GM19238 (cell line): Measurements from ENCODE around the gene PLEKHB2.
"Not testable (repeated sequence)": the region's sequence is repeated elsewhere in the genome, so short reads cannot be mapped to it uniquely, and the experiment has no call there.

ENCODE experiments used
- DNase-seq: peaks from one replicate; pipeline ENCODE4 v3.0.0; 2011; ENCODE audit warnings: low spot score; ENCODE audit not compliant: insufficient read length

Gene PLEKHB2

DNA sequence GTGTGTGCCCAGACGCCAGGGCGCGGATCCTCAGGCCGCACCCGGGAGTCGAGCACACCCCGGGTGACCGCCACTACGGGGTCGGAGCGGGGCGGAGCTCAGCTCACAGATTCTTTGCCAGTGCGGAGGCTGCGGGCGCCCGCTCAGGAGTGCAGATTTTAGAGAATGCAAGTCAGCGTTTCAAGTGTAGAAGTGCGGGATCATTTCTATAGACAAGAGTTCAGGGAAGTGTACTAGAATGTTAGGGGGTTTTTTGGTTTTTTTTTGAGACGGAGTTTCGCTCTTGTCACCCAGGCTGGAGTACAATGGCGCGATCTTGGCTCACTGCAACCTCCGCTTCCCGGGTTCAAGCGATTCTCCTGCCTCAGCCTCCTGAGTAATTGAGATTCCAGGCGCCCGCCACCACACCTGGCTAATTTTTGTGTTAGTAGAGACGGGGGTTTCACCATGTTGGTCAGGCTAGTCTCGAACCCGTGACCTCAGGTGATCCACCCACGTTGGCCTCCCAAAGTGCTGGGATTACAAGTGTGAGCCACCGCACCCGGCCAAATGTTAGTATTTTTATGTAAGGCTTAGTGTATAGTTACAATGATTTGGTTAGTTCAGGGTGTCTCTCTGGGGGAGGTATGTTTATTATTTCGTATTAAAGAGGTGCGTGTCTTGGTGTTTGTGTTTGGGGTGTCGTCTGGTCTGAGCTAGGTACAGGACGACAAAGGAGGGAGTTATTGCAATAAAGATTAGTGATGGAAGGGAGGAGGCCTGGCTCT is 11.3 kb upstream of the PLEKHB2 start:
- no peak for DNase-seq

DNA sequence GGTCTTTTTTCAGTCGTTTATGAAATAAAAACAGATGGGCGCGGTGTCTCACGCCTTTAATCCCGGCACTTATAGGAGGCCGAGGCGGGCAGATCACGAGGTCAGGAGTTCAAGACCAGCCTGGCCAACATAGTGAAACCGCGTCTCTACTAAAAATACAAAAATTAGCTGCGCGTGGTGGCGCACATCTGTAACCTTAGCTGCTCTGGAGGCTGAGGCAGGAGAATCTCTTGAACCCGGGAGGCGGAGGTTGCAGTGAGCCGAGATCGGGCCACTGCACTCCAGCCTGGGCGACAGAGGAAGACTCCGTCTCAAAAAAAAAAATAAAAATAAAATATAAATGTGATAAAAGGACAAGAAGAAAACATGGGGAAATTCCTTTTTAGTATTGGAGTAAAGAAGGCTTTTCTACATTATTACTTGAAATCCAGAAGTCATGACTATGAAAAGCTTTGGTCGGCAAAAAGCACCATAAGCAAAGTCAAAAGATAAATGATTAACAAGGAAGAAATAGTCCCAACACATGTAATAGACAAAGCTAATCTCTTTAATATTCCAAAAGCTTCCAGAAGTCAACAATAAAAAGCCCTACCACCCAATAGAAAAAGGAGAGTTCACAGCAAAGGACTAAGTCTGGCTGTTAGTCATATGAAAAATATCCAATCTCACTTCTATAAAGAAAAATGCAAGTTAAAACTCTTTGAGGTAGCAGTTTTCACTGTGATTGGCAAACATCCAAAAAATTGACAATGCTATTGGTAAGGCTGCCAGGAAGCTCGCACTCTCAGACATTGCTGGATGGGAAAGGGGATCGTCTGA is 10.5 kb upstream of the PLEKHB2 start:
- DNase-seq = no peak

DNA sequence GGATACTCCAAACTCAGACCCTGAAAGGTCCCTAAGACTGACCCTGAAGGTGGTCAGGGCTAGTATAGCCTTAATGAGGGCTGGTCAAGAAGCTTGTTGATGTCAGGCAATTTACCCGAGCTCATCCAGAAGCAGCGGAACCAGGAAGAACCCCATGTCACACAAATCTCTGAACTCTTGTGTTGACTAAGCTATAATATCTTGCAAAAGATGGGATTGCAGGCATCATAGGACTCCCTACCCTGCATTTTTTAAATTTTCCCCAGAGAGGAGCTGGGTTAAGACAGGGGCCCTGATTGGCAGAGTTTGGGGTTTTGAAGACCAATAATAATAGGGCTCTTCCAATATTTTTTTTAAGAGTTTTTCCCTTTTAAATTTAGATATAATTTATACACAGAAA is 2.0 kb upstream of the PLEKHB2 start:
- DNase-seq = no peak

DNA sequence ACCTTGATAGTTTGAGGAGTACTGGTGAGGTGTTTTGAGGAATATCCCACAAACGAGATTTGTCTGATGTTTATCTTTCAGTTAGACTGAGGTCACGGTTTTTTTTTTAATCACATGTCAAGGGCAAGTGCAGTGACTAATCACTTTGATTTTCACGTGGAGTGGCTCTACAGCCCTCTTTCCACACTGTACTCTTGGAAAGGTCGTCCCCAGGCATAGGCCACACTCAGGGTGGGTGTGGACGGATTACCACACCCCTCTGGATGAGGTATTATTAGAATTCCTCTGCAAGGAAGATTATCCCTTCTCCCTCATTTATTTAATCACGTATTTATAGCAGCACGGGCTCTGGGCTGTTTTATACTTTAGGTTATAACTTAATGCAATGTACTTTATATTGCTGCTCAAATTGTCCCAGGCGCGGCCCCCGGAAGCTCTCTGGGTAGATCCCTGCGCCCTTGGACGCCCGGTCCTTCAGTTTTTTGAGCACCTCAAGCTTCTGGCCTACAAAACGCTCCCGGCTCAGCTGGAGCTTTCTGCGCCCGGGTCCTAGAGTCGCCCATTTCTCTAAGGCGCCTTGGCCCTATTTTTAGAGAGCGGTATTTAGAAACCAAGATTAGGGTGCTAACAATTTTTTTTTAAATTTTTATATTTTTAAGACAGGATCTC is 515 bp upstream of the PLEKHB2 start:
- DNase-seq = peak; percentile 69

DNA sequence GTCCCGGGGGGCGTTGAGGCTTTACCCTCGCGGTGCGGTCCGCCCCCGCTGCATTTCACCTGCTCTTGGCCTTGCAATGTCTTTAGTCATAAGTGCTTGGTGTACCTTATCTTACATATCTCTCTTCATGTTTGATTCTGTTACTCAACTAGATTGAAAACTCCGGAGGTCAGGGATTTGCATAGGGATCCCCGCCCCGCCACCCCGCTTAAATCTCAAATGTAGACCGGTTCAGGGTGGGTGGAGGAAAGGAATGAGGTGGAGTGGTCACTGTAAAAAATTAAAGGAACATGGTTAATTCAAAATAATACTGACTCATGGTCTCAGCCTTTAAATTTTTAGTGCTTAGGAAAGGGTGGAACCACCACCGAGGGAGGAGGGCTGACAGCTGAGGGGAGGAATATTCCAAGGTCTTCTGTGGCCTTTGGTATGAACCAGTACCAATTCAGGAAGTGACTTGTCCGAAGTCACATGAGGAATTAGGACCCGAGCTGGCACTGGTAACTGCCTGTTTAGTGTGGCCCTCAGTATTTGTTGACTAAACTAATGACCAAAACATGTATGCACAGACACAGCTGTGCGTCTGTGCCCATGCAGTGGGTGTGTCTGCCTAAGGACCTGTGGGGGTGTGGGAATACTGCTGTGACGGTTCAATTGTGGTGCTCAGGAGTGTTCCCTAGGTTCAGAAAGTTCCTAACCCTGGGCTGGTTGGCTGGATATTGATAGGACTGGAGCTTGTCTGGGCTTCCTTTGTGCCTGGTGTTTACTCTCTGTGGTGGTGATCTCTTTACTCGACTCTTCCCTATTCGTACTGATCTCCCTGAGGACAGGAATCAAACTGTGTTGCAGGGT is 1.0 kb downstream of the PLEKHB2 start:
- peak; percentile 22 for DNase-seq

DNA sequence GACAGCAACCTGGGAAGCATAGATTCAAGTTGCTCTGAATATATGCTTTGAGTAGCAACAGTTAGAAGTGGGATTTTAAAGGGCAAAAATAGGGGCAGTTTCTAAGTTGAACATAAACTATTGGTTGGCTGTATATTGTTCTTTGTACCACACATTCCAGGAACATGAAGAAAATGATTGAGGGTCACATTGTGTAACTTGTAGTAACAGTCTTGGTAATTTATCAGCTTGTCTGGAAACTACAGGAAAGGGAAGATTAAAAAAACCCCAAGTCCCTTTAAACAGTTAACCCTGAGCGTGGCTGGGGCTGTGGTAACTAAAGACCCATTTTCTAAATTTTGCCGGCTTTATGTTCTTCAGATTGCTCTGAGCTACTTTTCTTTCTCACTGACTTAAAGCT is 7.4 kb downstream of the PLEKHB2 start:
- no peak for DNase-seq

DNA sequence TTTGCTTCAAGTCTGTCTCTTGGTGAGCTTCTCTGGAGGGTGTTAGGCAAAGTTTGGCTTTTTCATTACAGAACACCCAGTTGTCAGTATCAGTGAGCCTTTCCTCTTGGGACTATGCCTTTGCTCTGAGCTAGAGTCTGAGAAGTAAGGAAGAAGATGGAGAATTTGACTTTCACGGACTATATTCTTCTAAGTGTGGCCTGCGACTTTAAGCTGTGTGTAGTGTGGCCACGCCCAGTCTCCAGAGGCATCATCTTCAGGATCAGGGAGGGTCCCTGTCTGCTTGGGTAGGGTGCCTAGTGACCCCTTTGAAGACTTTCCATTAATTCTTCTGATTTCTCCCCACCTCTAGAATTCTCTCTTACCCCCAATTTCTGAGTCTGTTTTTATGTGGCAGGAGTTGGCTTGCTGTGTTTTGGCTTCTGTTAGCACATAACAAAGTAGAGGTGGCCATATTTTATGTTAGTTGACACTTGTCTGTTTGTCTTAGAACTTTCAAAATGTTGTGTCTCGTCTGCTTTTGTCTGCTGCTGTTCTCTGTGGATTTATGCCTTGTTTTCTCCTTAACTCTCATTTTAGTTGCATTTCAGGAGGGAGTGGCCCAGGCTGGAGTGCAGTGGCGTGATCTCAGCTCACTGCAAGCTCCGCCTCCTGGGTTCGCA is 8.6 kb downstream of the PLEKHB2 start:
- DNase-seq = no peak

DNA sequence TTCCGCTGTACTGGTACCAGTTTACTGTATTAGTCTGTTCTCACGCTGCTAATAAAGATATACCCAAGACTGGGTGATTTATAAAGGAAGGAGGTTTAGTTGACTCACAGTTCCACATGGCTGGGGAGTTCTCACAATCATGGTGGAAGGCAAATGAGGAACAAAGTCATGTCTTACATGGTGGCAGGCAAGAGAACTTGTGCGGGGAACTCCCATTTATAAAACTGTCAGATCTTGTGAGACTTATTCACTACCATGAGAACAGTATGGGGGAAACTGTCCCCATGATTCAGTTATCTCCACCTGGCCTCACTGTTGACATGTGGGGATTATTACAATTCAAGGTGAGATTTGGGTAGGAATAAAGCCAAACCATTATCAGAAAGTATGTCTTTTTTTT is 9.8 kb downstream of the PLEKHB2 start:
- not testable (repeated sequence) for DNase-seq

DNA sequence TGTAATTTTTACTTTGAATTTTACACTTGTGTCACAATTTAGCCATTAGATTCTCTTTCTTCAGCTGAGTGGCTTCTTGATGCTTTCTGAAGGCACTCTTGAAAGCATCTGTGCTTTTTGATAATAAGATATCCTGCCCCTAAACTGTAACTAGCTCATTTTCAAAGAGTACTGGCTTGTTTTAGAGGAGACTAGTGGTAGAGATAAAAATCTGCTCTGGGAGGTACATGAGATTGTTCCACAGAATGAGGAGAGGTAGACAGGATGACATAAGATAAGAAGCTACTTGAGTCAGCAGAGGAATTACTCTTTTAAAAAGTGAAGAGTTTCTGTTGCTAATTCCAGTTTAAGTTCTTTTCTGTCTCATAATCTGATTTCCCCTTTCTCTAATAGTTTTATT is 10.6 kb downstream of the PLEKHB2 start:
- DNase-seq = no peak

DNA sequence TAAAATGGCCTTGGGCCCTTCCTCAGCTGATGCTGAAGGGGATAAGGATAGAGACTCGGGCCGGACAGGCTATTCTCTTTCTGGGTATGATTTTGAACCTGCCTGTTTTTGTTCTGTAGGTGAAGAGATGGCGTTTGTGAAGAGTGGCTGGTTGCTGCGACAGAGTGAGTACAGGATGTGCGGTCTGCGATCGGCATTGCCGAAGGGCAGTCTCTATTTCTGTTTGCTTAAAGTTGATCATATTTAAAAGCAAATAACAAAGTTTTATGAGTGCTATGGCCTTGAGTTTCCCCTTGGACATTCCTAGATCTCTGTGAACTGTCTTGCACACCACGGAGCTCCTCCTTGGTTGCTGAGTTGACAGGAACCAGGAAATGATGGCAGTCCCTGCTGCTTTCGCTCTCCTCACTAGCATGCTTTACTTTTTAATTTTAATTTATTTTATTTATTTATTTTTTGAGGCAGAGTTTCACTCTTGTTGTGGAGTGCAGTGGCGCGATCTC is 15.7 kb downstream of the PLEKHB2 start:
- DNase-seq = no peak

DNA sequence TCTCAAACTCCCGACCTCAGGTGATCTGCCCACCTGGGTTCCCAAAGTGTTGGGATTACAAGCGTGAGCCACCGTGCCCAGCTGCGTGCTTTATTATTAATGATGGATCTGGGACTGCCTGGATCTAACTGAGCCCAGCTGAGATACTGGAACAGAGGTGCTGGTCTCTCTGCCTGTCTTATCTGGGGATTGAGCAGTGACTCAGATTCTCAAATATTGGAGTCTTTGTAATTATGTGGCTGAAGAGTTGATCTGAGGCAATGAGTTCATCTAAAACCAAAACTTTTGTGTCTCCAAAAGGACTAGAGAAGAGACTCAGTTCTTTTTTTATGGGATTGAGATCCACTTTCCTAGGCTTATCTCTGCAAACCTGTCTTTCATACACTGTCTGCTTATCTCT is 16.3 kb downstream of the PLEKHB2 start:
- no peak for DNase-seq

DNA sequence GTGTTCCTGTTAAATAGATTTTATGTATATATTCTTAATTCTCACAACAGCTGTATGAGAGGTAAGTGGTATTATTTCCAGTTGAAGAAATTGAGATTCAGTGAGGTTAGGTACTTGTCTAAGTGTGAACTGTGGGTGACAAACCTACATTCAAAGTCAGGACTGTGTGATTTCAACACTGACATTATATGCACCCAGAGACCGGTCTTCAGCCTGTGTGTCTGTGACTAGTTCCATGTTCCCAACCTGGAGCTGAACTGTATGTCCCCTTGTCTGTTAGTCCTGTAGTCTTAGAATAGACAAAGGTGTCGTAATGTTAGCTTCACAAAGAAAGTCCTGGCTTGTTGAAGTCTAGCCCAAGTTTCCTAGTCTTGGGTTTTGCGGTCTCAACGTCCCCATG is 17.4 kb downstream of the PLEKHB2 start:
- no peak for DNase-seq

DNA sequence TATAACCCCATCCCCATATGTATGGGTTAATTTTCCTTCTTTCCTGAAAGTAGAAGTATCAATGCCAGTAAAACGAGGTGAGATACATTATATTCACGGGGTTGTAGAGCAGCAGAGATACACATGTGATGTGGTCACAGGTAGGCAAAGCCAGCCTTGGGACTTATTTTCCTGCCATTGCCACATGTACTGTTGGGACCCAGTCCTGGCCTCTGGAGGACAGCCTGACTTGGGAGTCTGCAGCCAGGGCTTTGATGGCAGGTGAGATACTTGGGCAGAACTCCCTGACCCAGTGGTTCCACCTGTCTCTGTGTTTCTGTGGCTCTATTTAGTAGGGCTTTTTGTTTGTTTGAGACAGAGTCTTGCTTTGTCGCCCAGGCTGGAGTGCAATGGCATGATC is 18.1 kb downstream of the PLEKHB2 start:
- no peak for DNase-seq

DNA sequence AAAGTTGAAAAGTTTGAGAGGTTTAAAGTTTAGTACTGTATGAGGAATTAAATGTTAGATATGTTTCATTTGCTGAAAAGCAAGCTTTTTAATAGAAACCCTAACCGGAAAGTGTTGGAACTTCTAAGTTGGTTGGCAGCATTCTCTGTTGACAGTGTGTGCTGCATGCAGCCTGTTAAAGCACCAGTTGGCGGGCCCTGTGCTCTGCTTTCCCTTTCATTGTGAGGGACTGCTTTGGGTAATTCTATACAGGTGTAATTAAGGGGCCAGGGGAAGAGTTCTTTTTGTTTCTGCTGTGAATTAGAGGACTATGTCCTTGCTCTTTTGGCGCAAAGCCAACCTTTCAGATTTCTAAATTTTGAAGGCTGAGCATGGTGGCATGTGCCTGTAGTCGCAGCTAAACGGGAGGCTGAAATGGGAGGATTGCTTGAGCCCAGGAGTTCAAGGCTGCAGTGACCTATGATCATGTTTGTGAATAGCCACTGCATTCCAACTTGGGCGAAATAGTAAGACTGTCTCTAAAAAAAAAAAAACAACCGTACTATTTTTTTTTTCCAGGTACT is 20.1 kb downstream of the PLEKHB2 start:
- DNase-seq = no peak

DNA sequence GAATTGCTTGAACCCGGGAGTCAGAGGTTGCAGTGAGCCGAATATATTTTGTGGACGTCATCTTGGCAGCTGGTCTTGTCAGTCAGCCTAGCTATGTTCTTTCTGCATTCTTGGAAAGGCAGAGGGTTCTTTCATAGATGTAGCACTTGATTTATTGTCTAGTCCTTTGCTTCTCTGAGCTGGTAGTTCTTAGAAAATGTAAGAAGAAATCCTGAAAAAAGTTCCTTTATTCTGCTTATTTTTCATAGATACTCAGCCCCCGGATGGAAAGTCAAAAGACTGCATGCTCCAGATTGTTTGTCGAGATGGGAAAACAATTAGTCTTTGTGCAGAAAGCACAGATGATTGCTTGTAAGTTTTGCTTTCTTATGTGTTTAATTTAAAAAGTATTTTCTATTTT is 21.3 kb downstream of the PLEKHB2 start:
- DNase-seq = no peak

DNA sequence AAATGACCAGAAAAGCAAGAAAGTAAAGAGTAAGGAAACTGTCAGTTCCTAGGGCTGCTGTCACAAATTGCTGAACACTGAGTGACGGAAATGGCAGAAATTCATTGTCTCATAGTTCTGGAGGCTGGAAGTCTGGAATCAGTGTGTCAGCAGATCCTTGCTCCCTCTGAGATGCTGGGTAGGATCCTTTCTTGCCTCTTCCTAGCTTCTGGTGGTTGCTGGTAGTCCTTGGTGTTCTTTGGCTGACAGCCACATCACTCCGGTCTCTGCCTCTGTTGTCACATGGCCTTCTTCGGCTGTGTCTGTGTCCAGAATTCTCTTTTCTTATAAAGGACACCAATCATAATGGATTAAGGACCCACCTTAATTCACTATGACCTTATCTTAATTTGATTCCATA is 21.9 kb downstream of the PLEKHB2 start:
- no peak for DNase-seq

DNA sequence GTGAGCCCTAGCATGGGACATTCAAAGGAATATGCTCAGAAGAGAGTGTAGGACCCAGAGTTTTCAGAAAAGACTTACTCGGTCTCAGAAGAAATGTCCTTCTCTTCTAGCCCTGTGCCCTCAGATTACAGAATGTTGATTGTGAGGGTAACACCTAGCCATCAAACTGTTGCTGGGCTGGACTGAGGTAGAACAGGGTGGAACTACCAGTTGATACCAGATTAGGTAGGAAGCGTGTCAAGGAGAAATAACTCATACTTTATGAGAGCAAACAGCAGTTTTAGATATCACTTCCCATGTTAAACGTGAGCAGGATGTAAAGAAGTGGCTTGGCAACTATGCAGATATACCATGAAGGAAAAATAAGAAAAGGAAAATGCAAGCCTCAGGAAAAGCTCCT is 22.8 kb downstream of the PLEKHB2 start:
- no peak for DNase-seq

DNA sequence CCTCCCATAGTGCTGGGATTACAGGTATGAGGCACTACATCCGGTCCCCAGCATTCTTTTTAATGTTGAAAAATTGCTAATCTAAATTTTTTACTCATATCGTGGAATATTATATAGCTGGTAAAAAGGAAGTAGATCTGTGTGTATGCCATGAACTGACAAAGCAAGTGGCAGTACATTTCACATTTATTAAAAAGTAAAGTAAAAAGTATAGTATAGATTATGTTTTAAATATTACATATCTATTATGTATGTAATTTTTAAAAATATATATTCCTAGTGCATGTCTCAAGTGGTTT is 25.1 kb downstream of the PLEKHB2 start:
- no peak for DNase-seq

DNA sequence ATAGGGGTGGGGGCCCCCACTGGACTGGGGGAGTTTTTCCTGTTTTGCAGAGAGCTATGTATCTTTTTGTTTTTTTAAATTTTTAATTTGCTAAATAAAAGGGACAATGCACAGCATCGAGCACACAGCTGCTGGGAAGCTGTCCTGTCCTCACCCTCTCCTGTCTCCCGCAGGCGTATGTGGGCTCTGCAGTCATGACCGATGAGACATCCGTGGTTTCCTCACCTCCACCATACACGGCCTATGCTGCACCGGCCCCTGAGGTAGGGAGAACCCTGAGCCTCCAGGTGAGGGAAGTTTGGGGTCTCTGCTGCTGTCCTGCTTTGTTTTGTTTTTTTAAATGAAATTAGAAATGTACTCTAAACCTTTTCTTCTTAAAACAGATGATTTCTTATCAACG is 27.6 kb downstream of the PLEKHB2 start:
- DNase-seq = no peak

DNA sequence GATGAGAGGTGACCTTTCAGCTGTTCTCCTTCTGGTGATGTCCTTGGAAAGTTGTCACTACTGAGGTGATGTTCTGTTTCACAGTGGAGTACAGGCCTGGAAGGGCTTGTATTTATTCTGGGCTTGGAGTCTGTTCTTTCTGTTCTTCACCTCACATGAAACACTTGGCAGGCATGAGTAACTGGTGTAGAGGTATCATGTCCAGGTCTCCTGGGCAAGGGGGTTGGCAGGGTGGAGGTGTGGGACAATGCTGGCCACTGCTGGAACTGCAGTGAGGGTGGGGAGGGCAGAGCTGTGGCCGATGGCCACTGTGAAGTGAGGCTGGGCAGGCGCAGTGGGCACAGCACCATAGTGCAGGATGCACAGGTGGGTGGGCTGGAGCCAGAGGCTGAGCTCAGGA is 35.4 kb downstream of the PLEKHB2 start:
- DNase-seq = no peak

DNA sequence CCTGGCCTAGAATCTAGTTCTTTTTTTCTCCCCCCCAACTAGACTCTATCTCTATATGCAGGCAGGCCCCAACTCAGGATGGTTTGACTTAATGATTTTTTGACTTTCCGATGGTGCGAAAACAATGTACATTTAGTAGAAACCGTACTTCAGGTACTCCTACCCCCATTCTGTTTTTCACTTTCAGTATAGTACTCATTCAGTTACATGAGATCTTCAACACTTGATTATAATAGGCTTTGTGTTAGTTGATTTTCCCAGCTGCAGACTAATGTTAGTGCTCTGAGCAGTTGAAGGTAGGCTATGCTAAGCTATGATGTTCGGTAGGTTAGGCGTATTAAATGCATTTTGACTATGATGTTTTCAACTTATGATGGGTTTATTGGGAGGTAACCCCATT is 37.7 kb downstream of the PLEKHB2 start:
- no peak for DNase-seq
